Vagina (tissue), 2 donors: ENCODE results near the gene CKB.

ENCODE experiments used
- POLR2A ChIP-seq, 2 donors: fragments of 450-650 bp; IDR thresholded peaks; one replicate each; pipeline ENCODE4 v1.6.1; 2017; ENCODE audit warnings: antibody characterized with exemption in 2 of 2, mild to moderate bottlenecking in 2 of 2, moderate library complexity in 2 of 2
- POLR2AphosphoS5 ChIP-seq, 2 donors: sonication (generic); formaldehyde crosslinking; IDR thresholded peaks; one replicate each; pipeline ENCODE4 v1.9.0; 2017; ENCODE audit warnings: antibody characterized with exemption in 2 of 2, mild to moderate bottlenecking in 2 of 2, low read depth in 1 of 2; ENCODE audit not compliant: insufficient read depth in 1 of 2
- TF ChIP-seq, protein P1 (sequence below), 3 experiments: fragments of 450-650 bp in 2 of 3; fragments of 200-600 bp in 1 of 3; sonication (generic) in 1 of 3; IDR thresholded peaks; one replicate each; pipeline ENCODE4 v1.5.1; 2017 to 2019; ENCODE audit warnings: antibody characterized with exemption in 3 of 3, mild to moderate bottlenecking in 2 of 3, moderate library complexity in 2 of 3

DNA sequence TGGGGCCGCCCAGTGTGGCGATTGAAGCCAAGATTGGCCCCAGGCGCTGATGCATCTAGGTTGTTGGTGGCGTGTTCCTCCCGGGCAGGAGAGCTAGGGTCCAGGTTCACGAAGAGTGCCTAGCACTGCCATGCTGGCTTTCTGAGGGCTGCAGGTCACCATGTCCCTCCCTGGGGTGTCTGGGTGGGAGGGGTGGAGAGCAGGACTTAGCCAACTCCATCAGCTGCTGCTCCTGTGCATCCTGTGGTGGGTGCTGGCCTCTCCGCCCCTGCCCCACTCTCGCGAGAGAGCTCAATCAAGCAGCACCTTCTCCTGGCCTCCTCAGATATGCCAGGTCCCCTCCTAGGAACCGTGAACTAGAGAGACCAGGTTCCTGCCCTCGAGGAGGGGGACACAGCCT lies 8.2 kb upstream of the CKB start:
- TF ChIP-seq, protein P1, sequence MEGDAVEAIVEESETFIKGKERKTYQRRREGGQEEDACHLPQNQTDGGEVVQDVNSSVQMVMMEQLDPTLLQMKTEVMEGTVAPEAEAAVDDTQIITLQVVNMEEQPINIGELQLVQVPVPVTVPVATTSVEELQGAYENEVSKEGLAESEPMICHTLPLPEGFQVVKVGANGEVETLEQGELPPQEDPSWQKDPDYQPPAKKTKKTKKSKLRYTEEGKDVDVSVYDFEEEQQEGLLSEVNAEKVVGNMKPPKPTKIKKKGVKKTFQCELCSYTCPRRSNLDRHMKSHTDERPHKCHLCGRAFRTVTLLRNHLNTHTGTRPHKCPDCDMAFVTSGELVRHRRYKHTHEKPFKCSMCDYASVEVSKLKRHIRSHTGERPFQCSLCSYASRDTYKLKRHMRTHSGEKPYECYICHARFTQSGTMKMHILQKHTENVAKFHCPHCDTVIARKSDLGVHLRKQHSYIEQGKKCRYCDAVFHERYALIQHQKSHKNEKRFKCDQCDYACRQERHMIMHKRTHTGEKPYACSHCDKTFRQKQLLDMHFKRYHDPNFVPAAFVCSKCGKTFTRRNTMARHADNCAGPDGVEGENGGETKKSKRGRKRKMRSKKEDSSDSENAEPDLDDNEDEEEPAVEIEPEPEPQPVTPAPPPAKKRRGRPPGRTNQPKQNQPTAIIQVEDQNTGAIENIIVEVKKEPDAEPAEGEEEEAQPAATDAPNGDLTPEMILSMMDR (IDR thresholded peaks at IDR 0.05): no peak
- TF ChIP-seq POLR2A (IDR thresholded peaks at IDR 0.05): no peak
- TF ChIP-seq POLR2AphosphoS5 (IDR thresholded peaks at IDR 0.05; ENCODE audit: insufficient read depth in 1 of 2, low read depth in 1 of 2): no peak
